HG02759 (cell line): ENCODE results near the gene PRDM16.

Experiments
- ATAC-seq: cut with Tn5 transposase; IDR thresholded peaks from one replicate; pipeline ENCODE4 v1.9.1; 2021; ENCODE audit warnings: mild to moderate bottlenecking, moderate library complexity; ENCODE audit not compliant: unreplicated experiment

PRDM16 gene

GRCh38 chr1:3433596-3434320 lies 364.8 kb downstream of the PRDM16 start:
- no peak for ATAC-seq

GRCh38 chr1:3434406-3435110 lies 365.6 kb downstream of the PRDM16 start:
- no peak for ATAC-seq

DNA sequence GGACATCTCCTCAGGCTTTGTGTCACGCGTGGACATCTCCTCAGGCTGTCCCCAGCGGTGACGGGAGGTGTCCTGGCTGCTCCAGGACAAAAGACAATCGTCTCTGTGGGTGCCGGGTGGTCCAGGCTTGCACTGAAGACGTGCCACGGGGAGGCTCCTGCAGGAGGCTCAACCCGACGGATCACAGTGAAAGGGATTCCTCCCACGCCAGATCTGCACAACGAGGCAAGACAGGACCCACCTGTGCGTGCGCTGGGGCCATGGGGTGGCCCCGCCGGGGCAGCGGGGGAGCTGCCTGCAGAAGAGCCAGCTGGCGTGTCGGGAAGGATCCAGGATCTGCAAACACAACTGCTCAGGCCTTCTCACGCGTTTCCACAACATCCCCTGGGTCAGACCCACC lies 366.7 kb downstream of the PRDM16 start:
- no peak for ATAC-seq

GRCh38 chr1:3436451-3436850 lies 367.4 kb downstream of the PRDM16 start:
- no peak for ATAC-seq

DNA sequence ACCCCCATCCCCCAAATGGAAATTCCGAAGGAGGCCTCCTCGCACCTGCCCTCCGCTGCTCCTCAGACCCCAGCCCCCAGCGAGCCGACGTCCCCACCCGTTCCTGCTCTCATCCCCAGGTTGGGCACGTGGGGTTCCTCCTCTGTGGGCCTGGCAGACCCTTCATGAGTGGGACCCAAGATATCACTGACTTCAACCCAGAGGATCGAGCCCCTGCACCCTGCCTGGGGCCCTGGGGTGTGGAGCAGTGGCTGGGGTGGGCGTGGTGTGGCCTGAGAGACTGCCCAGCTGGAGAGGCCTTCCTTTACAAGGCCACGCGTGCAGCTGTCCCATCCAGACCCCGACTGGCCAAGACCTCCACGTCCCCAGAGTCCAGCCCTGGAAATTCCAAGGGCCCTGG lies 367.9 kb downstream of the PRDM16 start:
- ATAC-seq: no peak

- no peak for ATAC-seq
These were observed 369.7 kb downstream of the PRDM16 start for GRCh38 chr1:3438661-3439180.

GRCh38 chr1:3439346-3440299 lies 370.6 kb downstream of the PRDM16 start:
- no peak for ATAC-seq

DNA sequence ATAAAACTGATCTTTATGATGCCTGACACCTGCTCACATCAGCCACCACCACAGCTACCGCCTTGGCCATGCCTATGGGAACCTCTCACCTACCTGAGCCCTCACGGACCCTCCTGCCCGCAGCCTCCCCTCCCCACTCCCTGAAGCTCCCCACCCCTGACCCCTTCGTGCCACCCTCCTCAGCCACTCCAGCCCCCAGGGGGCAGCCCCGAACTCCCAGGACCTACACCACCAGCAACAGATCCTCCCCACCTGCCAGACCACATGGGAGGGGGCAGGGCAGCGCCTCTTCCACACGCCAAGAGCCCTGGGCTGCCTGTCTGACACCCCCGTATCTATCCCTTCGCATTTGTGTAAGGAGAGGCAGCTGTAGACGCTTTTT lies 371.3 kb downstream of the PRDM16 start:
- no peak for ATAC-seq

- ATAC-seq: no peak
These were observed 371.9 kb downstream of the PRDM16 start for GRCh38 chr1:3440711-3441409.

GRCh38 chr1:3441410-3441847 lies 372.4 kb downstream of the PRDM16 start:
- no peak for ATAC-seq

- ATAC-seq: no peak
These were observed 372.9 kb downstream of the PRDM16 start for GRCh38 chr1:3441880-3442279.

DNA sequence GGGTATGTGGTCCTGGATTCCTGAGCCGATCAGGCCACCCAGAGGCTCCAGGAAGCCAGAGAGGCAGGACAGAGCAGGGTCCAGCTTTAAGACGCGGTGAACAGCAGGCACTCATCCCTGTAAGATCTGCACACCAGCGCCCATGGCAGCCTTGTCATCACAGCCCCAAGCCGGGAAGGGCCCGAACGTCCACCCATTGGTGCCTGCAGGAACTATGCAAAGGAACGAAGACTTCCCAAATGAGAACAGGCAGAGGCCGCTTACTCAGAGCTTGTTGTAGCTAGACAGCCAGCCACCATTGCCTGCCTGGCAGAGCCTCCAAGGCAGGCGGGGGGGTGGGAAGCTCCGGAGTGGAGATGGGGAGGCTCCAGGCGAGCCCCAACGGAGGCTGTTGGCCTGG lies 373.3 kb downstream of the PRDM16 start:
- ATAC-seq: no peak

DNA sequence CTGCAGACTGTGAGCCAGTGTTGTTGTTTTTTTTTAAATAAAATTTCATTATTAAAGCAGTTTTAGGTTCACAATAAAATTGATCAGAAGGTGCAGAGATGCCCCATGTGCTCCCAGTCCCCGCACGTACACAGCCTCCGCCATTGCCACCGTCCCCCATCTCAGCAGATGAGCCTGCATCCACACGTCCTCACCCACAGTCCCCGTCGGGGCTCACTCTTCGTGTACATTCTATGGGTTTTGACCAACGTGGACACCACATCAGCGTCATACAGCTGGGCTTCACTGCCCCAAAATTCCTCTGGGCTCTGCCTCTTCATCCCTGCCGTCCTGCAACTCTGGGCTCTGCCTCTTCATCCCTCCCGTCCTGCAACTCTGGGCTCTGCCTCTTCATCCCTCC lies 373.9 kb downstream of the PRDM16 start:
- no peak for ATAC-seq

GRCh38 chr1:3443807-3444206 lies 374.8 kb downstream of the PRDM16 start:
- no peak for ATAC-seq

DNA sequence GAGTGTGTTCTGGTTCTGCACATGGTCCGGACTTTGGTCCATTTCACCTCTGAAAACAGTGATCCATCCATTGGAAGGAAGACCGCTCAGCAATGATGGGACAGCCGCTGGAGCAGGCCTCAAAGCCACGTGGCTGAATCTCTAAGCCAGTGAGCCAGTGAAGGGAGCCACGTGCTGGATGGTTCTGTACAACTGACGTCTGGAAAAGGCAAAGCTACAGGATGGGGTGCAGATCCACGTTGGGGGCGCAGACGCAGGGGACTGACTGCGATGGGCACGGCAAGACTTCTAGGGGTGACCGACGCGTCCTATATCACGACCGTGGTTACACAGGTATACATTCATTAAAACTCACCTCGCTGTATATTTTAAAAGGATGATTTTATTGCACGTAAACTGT lies 375.3 kb downstream of the PRDM16 start:
- no peak for ATAC-seq

DNA sequence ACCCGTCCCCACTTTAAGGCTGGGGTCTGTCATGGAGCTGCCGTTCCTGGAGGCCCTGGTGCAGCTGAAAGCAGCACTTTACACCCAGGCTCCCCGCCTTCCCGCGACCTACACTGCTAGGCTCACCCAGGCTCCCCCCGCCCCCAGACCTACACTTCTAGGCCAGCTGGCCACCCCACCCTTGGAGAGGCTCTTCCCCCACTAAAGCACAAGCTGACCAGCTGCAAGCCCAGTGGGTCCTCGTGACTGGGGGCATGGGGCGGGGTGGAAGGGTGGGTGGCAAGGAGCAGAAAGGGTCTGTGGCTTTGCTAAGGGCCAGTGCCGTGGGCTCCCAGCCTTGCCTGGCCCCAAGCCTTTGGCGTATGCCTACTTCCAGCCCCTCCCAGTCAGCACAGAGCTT lies 375.7 kb downstream of the PRDM16 start:
- no peak for ATAC-seq

DNA sequence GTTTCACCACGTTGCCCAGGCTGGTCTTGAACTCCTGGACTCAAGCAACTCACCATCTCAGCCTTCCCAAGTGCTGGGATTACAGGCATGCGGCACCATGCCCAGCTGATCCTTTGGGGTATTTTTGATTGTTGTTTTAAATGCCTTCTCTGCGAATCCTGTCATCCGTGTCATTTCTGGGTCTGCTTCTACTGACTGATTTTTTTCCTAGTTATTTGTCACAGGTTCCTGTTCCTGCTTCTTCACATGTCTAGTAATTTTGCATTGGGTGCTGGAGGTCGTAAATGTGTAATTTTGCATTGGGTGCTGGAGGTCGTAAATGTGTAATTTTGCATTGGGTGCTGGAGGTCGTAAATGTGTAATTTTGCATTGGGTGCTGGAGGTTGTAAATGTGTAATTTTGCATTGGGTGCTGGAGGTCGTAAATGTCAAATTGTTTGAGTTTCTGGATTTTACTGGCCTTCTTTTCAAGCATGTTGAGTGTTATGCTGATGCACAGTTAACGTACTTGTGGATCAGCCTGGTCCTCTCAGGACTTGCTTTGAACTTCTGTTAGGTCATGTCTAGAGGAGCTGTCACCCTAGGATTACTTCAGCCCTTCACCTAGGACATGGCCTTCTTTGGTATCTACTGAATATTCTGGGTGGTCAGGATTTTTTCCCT lies 381.3 kb downstream of the PRDM16 start:
- ATAC-seq: no peak

DNA sequence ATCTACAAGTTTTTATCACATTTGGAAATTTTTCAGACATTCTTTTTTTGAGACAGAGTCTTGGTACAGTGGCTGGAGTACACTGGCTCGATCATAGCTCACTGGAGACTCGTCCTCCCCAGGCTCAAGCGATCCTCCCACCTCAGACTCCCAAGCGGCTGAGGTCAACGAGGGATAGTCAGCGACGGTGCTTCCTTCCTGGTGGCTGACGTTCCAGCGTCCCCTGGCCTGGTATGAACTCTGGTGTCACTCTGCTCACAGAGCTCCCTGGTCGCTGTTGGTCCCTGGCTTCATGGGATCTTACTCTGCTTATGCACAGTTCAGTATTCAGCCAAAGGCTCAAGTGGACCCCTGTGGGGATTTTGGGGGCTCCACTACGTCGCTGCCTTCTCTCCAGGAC lies 382.0 kb downstream of the PRDM16 start:
- ATAC-seq: no peak

DNA sequence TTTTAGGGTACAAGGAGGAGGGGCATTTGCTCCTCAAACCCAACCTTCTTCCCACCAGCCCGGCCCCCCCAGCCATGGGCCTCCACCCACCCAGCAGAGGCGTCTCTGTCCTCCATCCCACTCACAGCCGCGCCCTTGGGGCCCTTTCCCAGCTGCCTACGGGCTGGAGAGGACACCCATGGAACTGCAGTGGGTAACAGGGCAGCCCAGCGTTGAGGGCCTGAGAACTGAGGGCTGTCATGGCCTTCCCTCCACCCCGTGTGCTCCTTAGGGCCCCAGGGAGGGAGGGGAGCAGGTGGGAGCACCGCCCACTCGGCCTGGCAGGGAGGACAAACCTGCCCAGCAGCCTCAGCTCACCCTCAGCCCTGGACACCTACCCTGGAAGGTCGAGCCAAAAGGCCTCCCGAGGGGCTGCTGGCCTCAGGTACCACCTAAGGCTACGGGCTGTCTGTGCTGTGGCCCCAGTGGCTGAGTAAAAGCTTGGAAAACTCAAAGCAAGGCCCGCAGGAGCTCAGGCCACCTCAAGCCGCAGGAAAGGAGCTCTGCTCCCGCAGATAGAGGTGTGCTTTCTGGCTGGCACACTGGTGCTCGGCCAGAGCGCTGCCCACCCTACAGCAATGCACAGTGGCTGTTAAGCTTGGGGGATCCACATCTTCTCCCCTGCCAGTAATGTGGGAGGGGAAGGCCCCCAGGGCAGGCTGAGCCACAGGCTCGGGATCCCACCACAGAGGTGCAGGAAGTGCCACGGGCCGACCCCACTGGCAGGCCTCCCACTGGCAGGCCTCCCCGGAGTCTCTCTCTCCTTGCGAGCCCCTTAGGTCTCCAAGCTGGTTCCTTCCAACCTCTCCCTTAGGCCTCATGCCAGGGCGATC lies 383.2 kb downstream of the PRDM16 start:
- ATAC-seq: no peak
